Measurements from ENCODE around the gene PTPRZ1. TPM values are rescaled to one million over a fixed set of nuclear protein-coding genes. Genes with fewer than 3 reads are reported as not detected.

PTPRZ1 gene
- polyA plus RNA-seq, 1 of the 3 experiments (the other 2 are of a cell fraction) = not detected

DNA sequence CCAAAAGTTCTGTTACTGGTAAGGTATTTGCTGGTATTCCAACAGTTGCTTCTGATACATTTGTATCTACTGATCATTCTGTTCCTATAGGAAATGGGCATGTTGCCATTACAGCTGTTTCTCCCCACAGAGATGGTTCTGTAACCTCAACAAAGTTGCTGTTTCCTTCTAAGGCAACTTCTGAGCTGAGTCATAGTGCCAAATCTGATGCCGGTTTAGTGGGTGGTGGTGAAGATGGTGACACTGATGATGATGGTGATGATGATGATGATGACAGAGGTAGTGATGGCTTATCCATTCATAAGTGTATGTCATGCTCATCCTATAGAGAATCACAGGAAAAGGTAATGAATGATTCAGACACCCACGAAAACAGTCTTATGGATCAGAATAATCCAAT lies 140.1 kb downstream of the PTPRZ1 start:
- no peak overlapping the region for H3K4me2 ChIP-seq
- no peak overlapping the region for H3K9ac ChIP-seq
- no peak for TF ChIP-seq FOXJ3 (CRISPR knock-in tag; IDR thresholded peaks at IDR 0.05)
- TF ChIP-seq, protein P1, sequence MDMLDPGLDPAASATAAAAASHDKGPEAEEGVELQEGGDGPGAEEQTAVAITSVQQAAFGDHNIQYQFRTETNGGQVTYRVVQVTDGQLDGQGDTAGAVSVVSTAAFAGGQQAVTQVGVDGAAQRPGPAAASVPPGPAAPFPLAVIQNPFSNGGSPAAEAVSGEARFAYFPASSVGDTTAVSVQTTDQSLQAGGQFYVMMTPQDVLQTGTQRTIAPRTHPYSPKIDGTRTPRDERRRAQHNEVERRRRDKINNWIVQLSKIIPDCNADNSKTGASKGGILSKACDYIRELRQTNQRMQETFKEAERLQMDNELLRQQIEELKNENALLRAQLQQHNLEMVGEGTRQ (IDR thresholded peaks at IDR 0.05; ENCODE audit: borderline replicate concordance, low read depth, low read length) = no peak
- TF ChIP-seq FOSL2 (IDR thresholded peaks at IDR 0.05; ENCODE audit: borderline replicate concordance, low read depth) = no peak
- no peak for TF ChIP-seq NFIC (IDR thresholded peaks at IDR 0.05; ENCODE audit: borderline replicate concordance)
- no peak for TF ChIP-seq YY1 (IDR thresholded peaks at IDR 0.05; ENCODE audit: low read depth)
- H3K4me1 ChIP-seq (ENCODE audit: control insufficient read depth in 1 of 2, insufficient read depth in 2 of 2, low read depth in 1 of 2, low read length in 1 of 2) = no peaks in the 10 kb centered on the region
- no peaks in the 10 kb centered on the region for H3K79me2 ChIP-seq (ENCODE audit: insufficient read depth)
- H3F3A ChIP-seq (replicated peaks; ENCODE audit: insufficient read depth) = no peaks in the 10 kb centered on the region
- H4K20me1 ChIP-seq (ENCODE audit: insufficient read depth) = no peaks in the 10 kb centered on the region
- H3K9me2 ChIP-seq = no peaks in the 10 kb centered on the region
- H3K4me3 ChIP-seq (ENCODE audit: low read depth in 2 of 2, low read length in 1 of 2) = no peak overlapping the region
- POLR2A ChIA-PET = no interaction called here
- WGBS (ENCODE audit: low lambda C conversion rate) = 1% methylated on average over 2 of the region's 2 CpGs
- CTCF ChIA-PET = interaction anchor here (2.6 kb wide), 1 partner anchor 18 kb away, joined by 11 read pairs; no protein-coding TSS in a partner anchor
- H3K27me3 ChIP-seq (ENCODE audit: insufficient read depth) = peaks cover 18% of the 10 kb centered on the region
- no peak overlapping the region for H3K27ac ChIP-seq (ENCODE audit: low read depth in 2 of 2, low read length in 1 of 2)
- DNase-seq = no peak
- H3K36me3 ChIP-seq (replicated peaks in 1 of 2; ENCODE audit: control insufficient read depth in 1 of 2, insufficient read depth in 2 of 2, low read length in 1 of 2) = no peaks in the 10 kb centered on the region
- no peak overlapping the region for H2AFZ ChIP-seq (ENCODE audit: low read depth)
- H3K9me3 ChIP-seq = no peaks in the 10 kb centered on the region

DNA sequence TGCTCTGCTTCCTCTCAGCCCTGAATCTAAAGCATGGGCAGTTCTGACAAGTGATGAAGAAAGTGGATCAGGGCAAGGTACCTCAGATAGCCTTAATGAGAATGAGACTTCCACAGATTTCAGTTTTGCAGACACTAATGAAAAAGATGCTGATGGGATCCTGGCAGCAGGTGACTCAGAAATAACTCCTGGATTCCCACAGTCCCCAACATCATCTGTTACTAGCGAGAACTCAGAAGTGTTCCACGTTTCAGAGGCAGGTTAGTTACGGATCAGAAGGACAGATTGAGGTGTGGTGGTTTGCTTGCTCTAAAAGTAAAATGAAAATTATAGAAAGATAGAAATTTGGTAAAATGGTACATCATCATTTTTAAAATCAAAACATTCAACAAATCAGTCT lies 140.7 kb downstream of the PTPRZ1 start:
- H3K79me2 ChIP-seq (ENCODE audit: insufficient read depth) = no peaks in the 10 kb centered on the region

More for the DNA sequence above, 140.7 kb downstream of the PTPRZ1 start:
- Histone ChIP-seq H3K9me2 (no peaks in the 10 kb centered on the region), H3K4me3 (ENCODE audit: low read depth in 2 of 2, low read length in 1 of 2) (no peak overlapping the region), H3K27me3 (ENCODE audit: insufficient read depth) (peaks cover 18% of the 10 kb centered on the region), H3K4me1 (ENCODE audit: control insufficient read depth in 1 of 2, insufficient read depth in 2 of 2, low read depth in 1 of 2, low read length in 1 of 2) (no peaks in the 10 kb centered on the region), H3K9ac (no peak overlapping the region), H3F3A (replicated peaks; ENCODE audit: insufficient read depth) (no peaks in the 10 kb centered on the region), H3K36me3 (replicated peaks in 1 of 2; ENCODE audit: control insufficient read depth in 1 of 2, insufficient read depth in 2 of 2, low read length in 1 of 2) (no peaks in the 10 kb centered on the region), H4K20me1 (ENCODE audit: insufficient read depth) (no peaks in the 10 kb centered on the region), H2AFZ (ENCODE audit: low read depth) (no peak overlapping the region), H3K9me3 (no peaks in the 10 kb centered on the region), H3K27ac (ENCODE audit: low read depth in 2 of 2, low read length in 1 of 2) (no peak overlapping the region), H3K4me2 (no peak overlapping the region)
- no peak for DNase-seq
- CTCF ChIA-PET = interaction anchor here (2.6 kb wide), 1 partner anchor 19 kb away, joined by 11 read pairs; no protein-coding TSS in a partner anchor
- TF ChIP-seq FOXM1 (IDR thresholded peaks at IDR 0.05; ENCODE audit: low read depth) (no peak), FOXJ3 (CRISPR knock-in tag; IDR thresholded peaks at IDR 0.05) (no peak), NFIC (IDR thresholded peaks at IDR 0.05; ENCODE audit: borderline replicate concordance) (no peak), RAD21 (IDR thresholded peaks at IDR 0.05; ENCODE audit: low read length) (no peak)
- TF ChIP-seq, protein P2, sequence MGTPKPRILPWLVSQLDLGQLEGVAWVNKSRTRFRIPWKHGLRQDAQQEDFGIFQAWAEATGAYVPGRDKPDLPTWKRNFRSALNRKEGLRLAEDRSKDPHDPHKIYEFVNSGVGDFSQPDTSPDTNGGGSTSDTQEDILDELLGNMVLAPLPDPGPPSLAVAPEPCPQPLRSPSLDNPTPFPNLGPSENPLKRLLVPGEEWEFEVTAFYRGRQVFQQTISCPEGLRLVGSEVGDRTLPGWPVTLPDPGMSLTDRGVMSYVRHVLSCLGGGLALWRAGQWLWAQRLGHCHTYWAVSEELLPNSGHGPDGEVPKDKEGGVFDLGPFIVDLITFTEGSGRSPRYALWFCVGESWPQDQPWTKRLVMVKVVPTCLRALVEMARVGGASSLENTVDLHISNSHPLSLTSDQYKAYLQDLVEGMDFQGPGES (IDR thresholded peaks at IDR 0.05; ENCODE audit: low read depth, low read length) = no peak
- TF ChIP-seq, protein P3, sequence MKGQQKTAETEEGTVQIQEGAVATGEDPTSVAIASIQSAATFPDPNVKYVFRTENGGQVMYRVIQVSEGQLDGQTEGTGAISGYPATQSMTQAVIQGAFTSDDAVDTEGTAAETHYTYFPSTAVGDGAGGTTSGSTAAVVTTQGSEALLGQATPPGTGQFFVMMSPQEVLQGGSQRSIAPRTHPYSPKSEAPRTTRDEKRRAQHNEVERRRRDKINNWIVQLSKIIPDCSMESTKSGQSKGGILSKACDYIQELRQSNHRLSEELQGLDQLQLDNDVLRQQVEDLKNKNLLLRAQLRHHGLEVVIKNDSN (IDR thresholded peaks at IDR 0.05; ENCODE audit: borderline replicate concordance, low read depth) = no peak
- TF ChIP-seq, protein P4, sequence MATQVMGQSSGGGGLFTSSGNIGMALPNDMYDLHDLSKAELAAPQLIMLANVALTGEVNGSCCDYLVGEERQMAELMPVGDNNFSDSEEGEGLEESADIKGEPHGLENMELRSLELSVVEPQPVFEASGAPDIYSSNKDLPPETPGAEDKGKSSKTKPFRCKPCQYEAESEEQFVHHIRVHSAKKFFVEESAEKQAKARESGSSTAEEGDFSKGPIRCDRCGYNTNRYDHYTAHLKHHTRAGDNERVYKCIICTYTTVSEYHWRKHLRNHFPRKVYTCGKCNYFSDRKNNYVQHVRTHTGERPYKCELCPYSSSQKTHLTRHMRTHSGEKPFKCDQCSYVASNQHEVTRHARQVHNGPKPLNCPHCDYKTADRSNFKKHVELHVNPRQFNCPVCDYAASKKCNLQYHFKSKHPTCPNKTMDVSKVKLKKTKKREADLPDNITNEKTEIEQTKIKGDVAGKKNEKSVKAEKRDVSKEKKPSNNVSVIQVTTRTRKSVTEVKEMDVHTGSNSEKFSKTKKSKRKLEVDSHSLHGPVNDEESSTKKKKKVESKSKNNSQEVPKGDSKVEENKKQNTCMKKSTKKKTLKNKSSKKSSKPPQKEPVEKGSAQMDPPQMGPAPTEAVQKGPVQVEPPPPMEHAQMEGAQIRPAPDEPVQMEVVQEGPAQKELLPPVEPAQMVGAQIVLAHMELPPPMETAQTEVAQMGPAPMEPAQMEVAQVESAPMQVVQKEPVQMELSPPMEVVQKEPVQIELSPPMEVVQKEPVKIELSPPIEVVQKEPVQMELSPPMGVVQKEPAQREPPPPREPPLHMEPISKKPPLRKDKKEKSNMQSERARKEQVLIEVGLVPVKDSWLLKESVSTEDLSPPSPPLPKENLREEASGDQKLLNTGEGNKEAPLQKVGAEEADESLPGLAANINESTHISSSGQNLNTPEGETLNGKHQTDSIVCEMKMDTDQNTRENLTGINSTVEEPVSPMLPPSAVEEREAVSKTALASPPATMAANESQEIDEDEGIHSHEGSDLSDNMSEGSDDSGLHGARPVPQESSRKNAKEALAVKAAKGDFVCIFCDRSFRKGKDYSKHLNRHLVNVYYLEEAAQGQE (IDR thresholded peaks at IDR 0.05; ENCODE audit: low read depth, low read length) = no peak
- under 1% methylated on average over 3 of the region's 3 CpGs for WGBS (ENCODE audit: low lambda C conversion rate)
- POLR2A ChIA-PET = no interaction called here
